GM18907 (cell line): ENCODE results near the gene RND3.

Experiments
- ATAC-seq: cut with Tn5 transposase; IDR thresholded peaks from one replicate; pipeline ENCODE4 v1.9.1; 2021; ENCODE audit warnings: mild to moderate bottlenecking, moderate library complexity; ENCODE audit not compliant: unreplicated experiment

The RND3 gene

DNA sequence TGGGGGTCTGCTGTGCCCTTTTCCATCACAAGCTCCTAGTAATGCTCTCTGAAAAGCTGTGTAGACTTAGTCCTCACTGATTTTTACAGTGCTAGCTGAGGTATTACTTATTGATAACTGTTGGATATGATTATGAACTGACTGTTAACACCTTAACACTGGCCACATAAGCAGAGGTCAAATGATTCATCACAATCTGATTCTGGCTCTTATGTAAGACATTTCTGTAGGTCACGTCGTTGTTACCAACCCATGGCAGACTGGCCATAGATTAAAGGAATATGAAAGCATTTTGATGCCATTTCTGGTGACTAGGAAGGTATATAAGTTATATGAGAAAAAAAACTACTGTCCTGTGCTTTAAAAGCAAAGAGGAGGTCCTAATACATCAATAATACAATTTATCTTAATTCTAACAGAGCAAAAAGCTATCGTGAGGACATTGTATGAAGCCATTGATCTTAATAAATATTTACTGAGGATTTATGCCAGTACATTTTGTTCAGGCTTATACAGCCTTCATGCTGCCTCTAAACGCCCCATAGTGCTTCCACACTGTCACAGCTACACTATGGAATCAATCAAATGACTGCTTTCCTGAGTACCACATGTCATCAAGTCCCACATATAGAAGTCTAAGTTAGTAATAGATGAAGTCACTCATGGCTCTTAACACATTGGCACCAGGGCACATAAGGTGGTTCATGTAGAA lies 6.9 kb upstream of the RND3 start:
- no peak for ATAC-seq

DNA sequence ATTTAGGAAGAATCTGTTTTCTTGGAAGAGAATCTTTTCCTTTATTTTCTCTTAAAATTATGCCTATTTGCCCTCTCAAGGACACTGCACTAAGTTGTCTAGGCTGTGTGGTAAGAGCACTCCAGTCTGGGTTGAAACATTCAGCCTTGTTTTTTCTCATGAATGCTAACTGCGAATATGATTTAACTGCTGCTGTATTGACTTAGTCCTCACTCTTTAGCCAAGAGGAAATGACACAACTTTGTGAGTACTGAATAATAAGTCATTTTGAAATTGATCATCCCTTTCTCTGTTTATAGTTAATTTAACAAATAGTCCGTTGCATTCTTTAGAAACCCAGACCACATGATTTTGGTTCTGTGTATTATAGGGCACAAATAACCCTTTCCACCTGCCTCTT lies 4.5 kb upstream of the RND3 start:
- no peak for ATAC-seq

DNA sequence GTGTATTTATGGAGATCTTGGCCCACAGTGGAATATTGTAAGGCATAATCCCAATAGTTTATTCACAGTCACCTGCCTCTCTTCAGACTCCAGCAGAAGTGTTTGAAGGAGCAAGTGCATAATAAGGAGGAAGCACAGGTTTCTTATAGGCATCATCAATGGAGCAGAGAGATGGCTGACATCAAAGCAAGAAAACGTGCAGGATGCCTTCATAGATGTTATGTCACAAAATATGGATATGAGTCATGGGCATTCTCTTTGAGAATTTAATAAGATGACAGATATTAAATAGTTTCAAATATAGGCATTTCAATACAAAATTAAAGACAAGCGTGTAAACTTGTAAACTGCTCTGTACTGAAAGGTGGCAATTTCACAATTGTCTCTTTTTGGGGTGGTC lies 4.0 kb upstream of the RND3 start:
- no peak for ATAC-seq

DNA sequence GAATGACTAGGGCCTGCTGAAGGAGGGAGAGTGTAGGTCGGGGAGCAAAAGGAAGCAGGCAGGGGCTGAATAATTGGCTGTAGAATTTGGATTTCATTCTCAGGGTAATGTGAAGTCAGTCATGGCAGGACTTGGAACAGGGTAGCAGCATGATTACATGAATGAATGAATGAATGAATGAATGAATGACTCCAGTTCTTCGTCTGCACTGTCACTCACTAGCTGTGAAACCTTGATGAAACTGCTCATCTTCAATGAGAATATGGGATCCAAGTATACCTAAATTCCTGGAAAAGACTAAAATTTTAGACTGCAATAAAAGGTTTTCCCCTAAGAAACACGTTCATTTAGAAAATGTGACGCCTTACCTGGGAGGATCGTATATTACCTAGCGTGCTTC lies 3.0 kb upstream of the RND3 start:
- ATAC-seq = no peak

DNA sequence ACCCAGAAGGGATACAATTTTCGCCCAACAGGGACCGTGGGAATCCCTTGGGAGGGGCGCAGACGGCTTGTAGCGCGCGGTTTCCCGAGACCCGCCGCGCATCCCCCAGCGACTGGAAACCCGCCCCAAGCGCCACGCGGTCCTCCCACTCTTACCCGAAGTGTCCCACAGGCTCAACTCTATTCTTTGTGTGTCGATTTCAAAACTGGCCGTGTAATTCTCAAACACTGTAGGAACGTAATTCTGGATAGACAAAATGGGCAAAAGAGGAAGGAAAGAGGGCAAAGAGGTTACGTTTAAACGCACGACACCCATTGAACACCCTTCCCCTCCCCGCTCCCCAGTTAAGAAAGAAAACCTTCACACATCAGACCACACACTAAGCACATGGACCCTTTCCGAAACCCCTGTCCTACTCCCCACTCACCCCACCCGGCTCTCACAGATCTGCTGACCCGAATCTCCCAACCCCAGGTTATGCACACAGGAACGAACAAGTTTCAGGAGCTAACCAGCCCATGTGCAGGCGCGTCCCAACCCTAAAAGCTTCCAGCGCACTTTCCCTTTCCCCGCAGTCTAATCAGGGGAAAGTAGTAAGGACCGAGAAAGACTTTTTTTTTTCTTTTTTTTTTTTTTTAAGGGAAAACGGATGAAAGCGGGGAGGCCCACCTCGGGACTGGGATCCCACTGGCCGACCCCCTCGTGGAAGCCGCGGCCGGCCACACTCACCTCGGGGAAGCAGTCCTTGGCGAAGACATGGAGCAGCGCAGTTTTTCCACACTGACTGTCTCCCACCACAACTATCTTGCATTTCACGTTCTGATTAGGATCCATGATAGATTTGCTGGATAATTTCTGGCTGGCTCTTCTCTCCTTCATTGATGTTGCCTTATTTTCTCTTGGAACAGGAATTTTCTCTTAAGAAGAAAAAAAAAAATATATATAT lies 655 bp downstream of the RND3 start:
- no peak for ATAC-seq

DNA sequence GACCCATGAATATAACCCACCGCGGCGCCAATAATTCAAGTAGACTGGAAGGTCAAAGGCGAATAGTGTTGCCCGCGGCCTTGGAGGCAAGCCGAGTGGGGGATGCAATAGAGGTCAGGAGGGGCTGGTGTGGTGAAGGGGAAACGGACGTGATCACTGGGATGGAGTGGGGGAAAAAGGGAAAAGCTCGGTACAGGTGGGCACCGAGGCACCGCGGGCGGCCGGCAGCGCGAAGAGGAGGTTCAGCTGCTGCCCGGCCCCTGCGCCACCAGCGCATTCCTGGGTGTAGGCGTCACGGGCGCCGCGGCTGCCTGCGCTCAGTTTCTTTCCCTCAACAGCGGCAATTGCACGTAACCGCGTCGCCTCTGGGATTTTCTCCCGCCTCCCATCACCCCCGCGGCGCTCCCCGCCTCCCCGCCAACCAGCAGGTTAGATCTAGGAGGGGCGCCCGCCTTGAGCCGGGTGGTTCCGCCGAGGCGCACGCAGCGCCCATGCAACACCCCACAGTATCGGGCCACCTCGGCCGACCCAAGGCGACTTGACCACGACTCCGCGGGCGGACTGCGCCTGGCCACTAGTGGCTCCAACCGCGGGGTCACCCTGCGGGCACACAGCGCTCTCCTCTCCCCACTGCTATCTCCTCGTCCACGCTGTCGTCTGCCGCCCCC lies 1.5 kb downstream of the RND3 start:
- ATAC-seq = no peak

DNA sequence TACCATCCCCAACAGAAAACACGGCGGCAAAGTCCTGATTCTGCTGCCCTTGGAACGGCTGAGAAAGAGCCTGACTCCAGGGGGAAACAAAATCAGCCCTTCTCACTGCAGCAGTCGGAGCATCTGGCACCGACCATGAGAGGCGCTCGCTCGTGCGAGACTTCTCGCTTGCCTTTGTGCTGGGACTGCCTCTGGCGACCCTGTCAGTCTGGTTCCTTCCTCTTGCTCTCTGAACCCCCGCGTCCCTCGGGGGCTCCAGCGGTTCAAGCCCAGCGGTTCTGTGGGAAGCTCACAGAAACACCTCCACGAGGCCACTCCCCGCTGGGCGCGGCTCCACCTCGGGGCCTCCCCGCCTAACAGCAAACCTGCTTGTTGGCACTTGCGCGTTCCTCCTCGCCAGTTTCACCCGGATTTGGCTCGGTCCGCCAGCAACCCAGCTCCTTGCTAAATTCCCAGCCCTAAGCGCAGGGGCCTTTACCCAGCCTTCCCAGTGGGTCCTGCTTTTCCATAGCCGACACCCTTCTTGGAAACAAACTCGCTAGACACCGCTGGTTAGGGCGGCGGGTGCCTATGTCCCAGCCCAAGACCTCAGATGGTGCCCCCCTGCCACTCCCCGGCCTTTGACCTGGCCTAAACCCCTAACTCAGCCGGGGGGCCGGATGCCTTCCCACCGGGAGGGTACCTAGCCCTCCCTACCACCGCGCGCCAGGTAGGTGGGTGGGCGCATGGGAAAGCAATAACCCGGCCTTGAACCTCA lies 2.2 kb downstream of the RND3 start:
- peak; percentile 52 for ATAC-seq

DNA sequence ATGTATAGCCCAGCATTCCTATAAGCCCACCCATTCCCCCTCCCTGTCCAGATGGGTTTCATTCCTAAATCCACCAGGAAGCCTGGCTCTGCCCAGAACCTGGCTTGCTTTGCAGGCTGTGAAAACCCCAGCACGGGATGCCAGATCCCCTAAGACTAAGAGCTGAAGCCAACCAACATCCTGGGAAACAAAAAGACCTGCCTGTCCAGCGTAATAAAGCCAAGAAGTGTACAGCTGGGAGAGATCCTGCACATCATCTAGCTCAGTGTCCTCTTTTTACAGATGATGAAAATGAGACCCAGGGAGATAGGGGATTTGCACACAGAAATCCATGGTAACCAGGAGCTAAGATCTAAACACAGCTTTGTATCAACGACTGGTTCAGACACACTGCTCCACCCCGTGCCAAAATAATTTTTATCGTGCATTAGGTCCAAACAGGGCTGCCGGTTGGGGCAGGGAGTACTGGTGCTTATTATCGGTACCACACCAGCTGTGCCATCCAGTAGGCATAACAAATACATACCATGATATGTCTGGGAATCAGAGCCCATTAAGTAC lies 2.9 kb downstream of the RND3 start:
- ATAC-seq = no peak

DNA sequence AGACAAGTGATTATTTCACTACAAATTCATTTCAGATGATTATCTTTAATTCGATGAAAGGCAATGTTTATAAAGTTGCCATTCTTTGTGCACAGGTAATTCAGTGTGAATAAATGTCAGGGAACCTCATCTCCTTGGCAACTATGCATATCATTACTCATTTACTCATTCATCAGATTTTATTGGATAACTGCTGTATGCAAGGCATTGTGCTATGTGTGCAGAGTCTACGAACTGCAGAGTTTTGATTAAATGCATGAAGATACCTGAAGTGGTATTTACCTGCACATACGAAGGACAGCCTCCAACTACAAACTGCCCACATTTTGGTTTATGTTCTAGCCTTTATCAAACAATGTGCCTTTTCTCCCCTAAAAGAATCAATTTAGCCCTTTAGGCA lies 3.5 kb downstream of the RND3 start:
- ATAC-seq = no peak

DNA sequence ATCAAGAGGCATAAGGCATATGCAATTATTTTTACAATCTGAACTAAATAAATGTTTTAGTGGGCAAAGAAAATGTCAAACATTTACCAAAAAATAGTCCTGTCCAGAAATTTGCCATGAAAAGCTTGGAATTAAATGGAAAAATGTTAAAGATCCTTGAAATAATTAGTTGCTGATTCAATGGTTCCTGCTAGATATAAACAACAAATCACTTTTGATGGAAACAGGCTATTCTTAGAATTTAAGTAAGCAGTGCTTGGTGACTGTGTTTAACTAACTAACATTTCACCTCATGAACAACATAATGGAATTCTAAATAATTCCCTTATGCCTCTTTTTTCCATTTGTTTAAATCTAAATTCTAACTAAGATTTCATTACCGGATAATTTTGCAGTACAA lies 3.9 kb downstream of the RND3 start:
- ATAC-seq = no peak

DNA sequence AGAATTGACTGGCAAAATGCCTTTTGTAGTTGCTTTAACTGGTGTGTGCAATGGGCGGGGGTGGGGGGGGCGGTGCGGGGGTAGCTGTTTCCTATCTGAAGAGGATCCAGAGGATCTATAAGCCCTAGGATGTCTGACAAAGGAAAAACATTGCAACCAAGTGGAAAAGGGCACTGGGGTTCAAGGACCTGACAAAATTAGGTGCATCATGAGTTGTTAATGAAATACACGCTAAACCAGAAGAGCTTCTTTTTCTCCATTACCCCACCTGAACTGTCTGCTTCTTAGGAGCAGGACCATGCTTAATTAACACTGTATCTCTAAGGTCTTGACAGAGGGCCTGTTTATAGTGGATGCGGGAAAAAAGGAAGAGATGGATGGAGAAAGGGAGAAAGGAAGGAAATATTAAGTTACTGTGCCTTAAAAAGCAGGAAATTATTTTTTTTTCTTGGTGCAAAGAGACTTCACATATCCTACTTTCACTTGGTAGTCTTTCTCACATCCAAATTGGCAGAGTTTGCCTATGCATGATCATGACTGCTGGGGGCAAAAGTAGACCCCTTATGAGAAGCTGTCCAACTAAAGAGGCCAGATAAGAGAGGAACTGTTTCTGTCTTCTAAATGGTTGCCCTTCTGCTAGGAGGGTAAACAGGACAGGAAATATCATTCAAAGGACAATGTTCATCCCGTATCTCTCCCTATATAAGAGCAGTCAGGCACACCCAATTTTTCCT lies 4.6 kb downstream of the RND3 start:
- no peak for ATAC-seq

DNA sequence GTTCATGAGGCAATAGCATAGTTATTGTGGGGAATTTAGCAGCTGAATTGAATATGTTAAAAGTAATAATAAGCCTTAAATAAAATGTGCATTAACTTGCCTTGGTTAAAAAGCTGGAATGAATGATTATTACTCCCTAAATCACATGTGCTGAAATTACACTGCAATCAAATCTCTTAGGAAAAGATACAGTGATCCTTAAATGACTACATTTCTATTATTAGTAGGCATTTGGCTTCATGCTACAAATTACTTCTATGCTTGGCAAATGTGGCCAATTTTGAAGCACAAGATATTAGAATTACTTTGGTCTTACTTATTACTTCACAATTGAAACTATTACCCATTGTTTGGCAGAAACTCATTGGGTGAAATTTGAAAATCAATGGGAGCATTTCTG lies 5.4 kb downstream of the RND3 start:
- no peak for ATAC-seq

DNA sequence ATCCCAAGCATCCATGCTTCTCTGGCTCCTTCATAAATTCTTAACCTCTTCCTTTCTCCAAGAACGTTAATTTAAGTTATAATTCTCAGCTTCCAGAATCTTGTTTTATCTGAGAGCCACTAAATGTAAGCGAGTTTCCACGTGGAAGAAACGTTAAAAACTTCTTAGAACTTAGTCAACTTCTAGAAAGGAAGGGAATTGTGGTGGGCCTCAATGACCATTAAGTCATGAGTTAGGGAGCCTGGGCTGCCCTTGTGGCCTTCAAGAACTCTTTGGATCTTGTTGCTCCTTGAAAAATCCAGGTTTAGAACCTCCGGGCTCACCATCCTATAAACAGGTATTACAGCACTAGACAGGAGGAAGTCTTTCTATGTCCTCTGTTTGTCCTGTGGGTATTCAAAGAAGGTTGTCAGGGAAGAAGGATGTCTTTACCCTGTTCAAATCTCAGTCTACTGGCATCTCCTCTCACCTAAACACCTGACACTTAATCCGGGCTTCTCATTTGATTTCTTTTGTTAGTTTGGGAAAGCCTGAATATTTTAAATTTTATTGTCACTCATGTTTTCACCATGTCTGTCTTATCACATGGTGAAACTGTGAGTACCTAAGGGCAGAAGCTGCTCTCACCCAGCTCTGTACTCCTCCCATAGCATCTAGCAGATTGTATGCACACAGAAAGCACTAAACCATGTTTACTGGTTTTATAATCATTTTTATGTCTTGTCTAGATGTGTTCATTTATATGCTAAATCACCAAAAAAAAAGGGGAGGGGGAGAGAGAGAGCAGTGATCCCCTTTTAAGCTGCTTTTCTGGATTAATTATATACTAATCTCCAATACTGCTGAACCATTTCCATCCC lies 6.3 kb downstream of the RND3 start:
- no peak for ATAC-seq

DNA sequence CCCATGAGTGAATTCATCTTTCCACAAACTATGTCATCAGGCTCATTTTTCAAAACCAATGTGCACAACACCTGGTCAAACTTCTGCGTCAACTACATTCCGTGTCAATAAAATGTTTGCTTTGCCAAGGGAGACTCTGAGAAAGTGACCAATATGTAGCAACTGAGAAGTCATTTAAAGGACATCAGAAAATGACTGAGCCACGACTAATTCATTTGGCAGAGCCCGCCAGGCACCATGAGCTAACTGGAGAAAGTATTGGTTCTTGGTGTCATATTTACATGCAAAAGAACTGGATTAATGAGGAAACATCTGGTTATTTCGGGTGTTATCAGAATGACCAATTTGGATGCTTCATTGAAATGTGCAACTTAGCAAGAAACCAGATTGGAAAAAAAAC lies 7.2 kb downstream of the RND3 start:
- ATAC-seq = no peak

DNA sequence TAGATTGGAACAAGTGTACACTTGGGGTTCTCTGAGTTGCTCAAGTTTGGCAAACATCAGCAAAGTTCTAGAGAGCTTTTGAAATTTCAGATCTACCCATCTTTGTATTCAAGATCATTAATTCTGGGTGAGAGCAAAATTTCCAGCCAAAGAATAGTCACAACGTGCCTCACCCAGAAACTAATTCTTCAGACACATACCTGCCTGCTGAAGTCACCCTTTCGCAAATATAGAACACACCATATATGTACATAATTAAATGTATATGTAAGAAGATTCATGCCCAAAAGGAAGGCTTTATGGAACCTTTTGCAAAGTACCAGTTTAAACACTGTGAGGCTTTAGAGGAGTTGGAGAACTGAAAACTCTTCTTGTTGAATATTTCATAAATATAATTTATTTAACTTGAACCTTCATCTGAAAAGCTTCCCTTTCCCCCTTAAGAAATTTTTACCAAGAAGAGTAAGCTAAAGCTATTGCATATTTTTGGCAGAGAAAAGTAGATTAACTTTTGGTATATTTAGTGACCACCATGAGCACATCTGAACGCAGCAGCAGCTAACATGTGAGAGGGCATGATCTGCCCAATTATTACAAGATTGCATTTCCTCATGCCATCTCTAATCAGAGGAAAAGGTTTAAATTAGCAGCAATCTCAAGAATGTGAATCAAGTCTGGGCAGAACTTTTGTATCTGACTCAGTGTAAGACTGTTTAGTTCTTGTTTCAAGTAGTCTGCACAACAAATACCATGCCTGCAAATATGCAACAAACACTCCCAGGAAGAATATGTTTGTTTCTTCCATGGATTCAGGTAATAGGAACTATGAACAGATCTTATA lies 8.2 kb downstream of the RND3 start:
- ATAC-seq = no peak

DNA sequence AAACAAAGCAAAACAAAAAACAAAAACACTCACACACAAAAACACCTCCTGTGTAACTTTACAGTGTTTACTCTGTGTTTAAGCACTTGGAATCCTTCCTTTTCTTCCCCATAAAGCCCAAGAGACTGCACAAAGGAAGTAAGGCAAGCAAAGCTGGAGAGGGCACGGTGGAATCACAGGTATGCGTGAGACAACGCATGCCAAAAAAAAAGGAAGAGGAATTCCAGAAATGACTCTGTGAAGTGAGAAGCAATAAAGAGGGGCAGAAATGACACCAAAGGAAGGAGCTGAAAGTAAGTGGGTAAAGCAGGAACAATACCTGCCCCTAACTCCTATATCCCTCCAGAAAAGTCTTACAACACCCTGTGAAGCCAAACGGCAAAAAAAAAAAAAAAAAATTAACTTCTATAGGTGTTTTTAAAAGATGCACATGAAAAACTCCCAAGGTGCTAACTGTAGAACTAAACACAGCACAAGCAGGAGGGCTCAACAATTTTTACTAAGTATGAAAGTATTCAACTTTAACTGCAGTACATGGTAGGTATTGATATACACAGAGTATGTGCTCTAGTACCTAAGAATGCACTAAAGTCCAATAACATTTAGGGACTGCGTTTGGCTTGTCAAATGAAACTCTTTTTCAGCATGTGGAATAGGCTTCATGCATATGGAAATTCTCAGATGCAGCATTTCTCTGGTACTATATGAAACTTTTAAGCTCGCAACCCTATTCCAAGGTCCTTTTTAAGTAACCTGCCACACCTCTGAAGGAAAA lies 9.1 kb downstream of the RND3 start:
- ATAC-seq = no peak

DNA sequence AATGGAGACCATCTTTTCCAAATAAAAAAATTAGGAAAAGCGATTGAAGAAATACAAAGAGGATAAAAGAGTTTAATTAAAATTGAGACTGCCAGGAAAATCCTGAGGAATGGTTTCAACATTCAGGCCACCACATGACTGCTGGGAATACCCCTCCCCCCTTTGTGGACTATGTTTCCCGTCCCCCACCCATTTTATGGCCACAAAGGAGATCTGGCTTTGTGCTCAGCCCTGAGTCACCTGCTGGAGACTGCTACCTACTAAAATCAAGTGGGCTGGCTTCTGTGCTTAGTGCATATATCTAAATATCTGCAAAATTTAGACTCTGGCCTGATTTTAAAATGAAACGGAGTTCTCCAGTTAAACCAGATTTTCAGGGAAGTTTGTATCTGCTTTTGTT lies 10.1 kb downstream of the RND3 start:
- no peak for ATAC-seq
